K562 treated with DMSO at 1 percent for 4 hours (cell line): ENCODE data around the gene ASB13. TPM values are rescaled to one million over a fixed set of nuclear protein-coding genes. Genes with fewer than 3 reads are reported as not detected.

Source experiments
- total RNA-seq: library from RNA; unstranded; fragments of 300-600 nt; gene quantifications from 2 replicates; pipeline ENCODE4 v1.2.3, GENCODE V29; 2022; ENCODE audit not compliant: insufficient read depth

ASB13 gene, protein sequence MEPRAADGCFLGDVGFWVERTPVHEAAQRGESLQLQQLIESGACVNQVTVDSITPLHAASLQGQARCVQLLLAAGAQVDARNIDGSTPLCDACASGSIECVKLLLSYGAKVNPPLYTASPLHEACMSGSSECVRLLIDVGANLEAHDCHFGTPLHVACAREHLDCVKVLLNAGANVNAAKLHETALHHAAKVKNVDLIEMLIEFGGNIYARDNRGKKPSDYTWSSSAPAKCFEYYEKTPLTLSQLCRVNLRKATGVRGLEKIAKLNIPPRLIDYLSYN
- 24.7 and 25.7 TPM in 2 replicates for total RNA-seq

DNA sequence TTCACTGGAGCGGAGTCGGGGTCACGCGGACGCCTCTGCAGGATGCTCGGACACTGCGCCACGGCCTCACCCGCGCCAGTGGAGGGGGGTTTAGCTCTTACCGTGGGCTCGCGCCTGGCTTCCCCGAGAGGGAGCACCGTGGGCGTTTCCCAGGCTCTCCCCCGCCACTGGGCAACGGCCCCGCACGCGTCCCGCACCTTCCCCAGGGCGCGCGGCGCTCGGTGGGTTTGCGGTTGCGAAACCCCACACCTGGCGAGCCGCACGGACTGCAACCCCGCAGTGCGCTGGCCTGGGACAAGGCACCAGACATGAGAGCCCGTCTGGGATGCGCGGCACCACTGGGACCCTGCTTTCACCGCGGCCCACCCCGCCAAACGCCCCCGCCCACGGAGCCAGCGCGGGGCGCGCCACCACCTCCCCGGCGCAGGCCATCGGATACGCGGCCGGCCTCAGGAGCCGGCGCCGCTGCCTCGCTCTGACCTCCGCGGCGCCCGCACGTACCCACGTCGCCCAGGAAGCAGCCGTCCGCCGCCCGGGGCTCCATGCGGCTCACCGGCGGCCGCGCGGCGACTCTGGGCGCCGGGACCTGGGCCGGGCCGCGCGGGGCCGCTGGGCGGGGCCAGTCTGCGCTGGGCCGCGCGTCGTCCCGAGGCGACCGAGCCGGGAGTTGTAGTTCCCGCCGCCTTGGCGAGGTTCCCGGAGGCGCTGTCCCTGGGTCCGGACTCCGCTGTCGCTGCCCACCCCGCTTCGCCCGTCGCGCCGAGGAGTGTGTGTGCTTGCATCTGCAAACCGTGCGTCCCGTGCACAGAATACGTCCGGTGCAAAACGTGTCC is at the start of gene ASB13:
Gene ASB13, minus strand, starts transcription at position 588 of the 833 bp plus-strand sequence. Its CDS starts 44 bp downstream, at position 544.

DNA sequence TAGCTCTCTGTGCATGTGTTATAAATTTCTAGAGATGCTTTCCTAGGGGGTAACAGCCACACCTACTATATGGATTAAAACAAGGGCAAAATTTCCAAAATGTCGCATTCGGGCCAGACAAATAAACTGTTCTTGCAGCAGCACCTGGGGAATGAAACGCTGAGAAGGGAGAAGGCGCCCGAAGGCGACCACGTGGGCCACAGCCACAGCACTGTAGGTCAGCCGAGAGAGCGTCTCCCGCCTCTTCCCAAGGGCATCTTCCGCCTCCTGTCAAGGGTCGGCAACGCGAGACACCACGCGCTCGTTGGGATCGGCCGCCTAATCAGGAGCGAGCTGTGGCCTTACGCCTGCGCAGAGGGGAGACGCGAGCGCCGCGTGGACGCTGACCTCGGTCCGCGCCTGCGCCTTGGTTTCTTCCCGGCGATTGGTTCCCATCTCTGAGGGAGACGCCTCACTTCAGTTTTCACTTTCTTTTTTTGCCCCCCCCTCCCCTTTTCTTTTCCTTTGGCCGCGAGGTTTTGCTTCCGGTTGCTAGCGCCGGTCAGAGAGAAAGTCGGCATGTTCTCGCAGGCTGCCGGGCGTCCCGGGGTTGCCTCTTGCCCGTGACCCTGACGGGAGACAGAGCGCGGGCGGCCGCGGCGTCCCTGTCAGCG is 18.0 kb upstream of the ASB13 start, which contains the start of gene TASOR2:
Gene TASOR2, plus strand, starts transcription at position 521 of the 653 bp plus-strand sequence. CDS start 35,805 bp downstream, outside the sequence.

Other genes with a start within 250 kb of the ASB13 start
- not detected in 2 replicates for gene CALML5, start 167.0 kb downstream of the ASB13 start, total RNA-seq
- gene CALML3, start 141.6 kb downstream of the ASB13 start, total RNA-seq: not detected in 2 replicates
- 18.5 and 19.3 TPM in 2 replicates for gene TASOR2, start 18.2 kb upstream of the ASB13 start, total RNA-seq
- 176 and 187 TPM in 2 replicates for gene GDI2, start 146.8 kb upstream of the ASB13 start, total RNA-seq
- 3.7 and 6.0 TPM in 2 replicates for gene ANKRD16, start 223.3 kb upstream of the ASB13 start, total RNA-seq
- 58.3 and 85.1 TPM in 2 replicates for gene FBH1, start 223.6 kb upstream of the ASB13 start, total RNA-seq